Adrenal gland (tissue), 5 donors: Measurements from ENCODE around the gene EIF3J.

Source experiments
- CTCF ChIP-seq, 6 experiments: fragments of 450-650 bp in 4 of 6; fragments of 200-600 bp in 2 of 6; sonication (generic) in 1 of 6; IDR thresholded peaks; 1 replicate in 5 of 6; 2 replicates in 1 of 6; pipeline versions ENCODE4 v1.5.1 to v1.8.0; 2016 to 2021; ENCODE audit warnings: antibody characterized with exemption in 6 of 6, mild to moderate bottlenecking in 2 of 6, moderate library complexity in 1 of 6
- POLR2A ChIP-seq, 2 donors: fragments of 450-650 bp; IDR thresholded peaks; one replicate each; pipeline ENCODE4 v1.6.1; 2017; ENCODE audit warnings: antibody characterized with exemption in 2 of 2, mild to moderate bottlenecking in 2 of 2, moderate library complexity in 1 of 2
- donor health status: DM: no; HTN: no; CAD: no.

GRCh38 chr15:44574734-44575133 is 37.8 kb downstream of the EIF3J start:
- TF ChIP-seq CTCF (IDR thresholded peaks at IDR 0.05) (no peak), POLR2A (IDR thresholded peaks at IDR 0.05) (no peak)
